ENCODE data around the gene PLD5. TPM values are rescaled to one million over a fixed set of nuclear protein-coding genes. Genes with fewer than 3 reads are reported as not detected.

Gene PLD5
- total and polyA plus RNA-seq, 2 donors (not counting 3 experiments of a cell fraction or from before 2014, with no cell fraction given) = not detected

DNA sequence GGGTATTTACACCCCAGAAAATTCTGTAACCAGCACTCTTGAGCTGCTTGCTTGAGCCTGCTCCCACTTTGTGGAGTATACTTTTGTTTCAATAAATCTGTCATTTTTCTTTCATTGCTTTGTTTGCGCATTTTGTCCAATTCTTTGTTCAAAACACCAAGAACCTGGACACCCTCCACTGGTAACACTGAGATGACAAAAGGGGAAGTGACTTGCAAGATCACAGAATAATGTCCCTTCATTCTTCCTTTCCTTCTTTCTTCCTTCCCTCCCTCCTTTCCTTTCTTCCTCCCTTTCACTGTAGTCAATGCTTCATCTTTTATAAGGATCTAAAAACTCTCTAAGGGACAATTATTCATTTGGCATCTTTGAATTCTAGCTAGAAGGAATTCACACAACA is 391.1 kb downstream of the PLD5 start:
- Histone ChIP-seq H3K9me1 (replicated peaks; ENCODE audit: control insufficient read depth, extremely low read depth, insufficient read depth, low read length) (no peaks in the 10 kb centered on the region), H3K4me2 (ENCODE audit: insufficient read depth, low read length) (no peak overlapping the region), H3K9me3 (replicated peaks; ENCODE audit: control insufficient read depth, insufficient read depth, low read length) (no peaks in the 10 kb centered on the region), H3K4me1 (ENCODE audit: control insufficient read depth, extremely low read depth, insufficient read depth, low read length) (no peaks in the 10 kb centered on the region), H4K20me1 (replicated peaks; ENCODE audit: control insufficient read depth, extremely low read depth, insufficient read depth, low read length) (no peaks in the 10 kb centered on the region), H3K9ac (replicated peaks; ENCODE audit: extremely low read depth, insufficient read depth, low read length) (no peak overlapping the region), H3K27ac (ENCODE audit: insufficient read depth, low read depth, low read length) (no peak overlapping the region), H3K4me3 (replicated peaks in 1 of 3; ENCODE audit: insufficient read depth in 1 of 3, low read depth in 1 of 3, low read length in 3 of 3) (no peak overlapping the region), H3K36me3 (ENCODE audit: control insufficient read depth in 2 of 2, extremely low read depth in 1 of 2, insufficient read depth in 2 of 2, low read length in 2 of 2) (no peaks in the 10 kb centered on the region), H3K27me3 (ENCODE audit: control insufficient read depth in 2 of 2, insufficient read depth in 2 of 2, low read length in 2 of 2) (no peaks in the 10 kb centered on the region), H2AFZ (ENCODE audit: low read depth, low read length) (no peak overlapping the region), H3K79me2 (ENCODE audit: control insufficient read depth, insufficient read depth, low read length) (no peaks in the 10 kb centered on the region)
- ChIA-PET POLR2A (no interaction called here), CTCF (no interaction called here)
- no TSS peak for BruUV-seq (replicated peaks)
- intact Hi-C loops (cut with micrococcal nuclease) = no loop called here
- no peak for FAIRE-seq
- no peak for DNase-seq (ENCODE audit: low read depth, low spot score)
- TF ChIP-seq FOS (IDR thresholded peaks at IDR 0.05; ENCODE audit: borderline replicate concordance, insufficient read depth, low read length) (no peak), EZH2 (IDR thresholded peaks at IDR 0.05; ENCODE audit: borderline replicate concordance, low read depth, low read length, severe bottlenecking) (no peak), POLR2A (IDR thresholded peaks at IDR 0.05; ENCODE audit: low read depth, low read length) (no peak), JUN (IDR thresholded peaks at IDR 0.05; ENCODE audit: borderline replicate concordance, insufficient read depth, insufficient read length, low read depth) (no peak)
- dilution Hi-C loops (cut with MboI; ENCODE audit: extremely low pct_ligation_motif_present, low sequenced_read_pairs) = no loop called here

DNA sequence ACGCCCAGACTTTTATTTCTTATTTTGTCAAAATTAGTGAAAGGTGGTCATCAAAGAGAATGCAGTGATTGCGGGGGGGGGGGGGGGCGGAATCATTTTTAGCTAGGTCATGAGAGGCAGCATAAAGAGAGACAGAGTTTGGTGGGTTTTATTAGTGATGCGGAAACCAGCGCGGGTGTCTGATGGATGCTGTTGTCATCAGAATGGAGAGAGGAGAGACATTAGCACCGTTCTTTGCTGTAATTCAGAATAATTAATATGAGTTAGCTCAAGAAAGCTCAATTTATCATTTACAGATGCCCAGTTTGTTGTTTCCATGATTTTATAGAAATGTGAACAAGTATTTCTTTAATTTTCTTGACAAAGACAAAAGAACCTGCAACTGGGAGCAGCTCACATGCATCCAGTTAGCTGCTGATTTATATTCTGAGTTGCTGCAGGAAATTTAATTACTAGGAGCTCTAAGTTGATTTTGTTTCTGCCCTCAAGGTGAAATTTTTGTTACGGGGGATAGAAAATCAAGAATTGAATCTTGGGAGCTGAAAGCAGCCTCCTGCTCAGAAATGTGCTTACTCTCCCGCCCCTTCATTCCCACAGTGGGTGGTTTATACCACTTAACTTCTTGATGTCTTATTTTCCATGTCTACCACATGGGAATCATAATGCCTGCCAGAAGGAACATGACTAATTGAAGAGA is 392.2 kb downstream of the PLD5 start:
- Histone ChIP-seq H4K20me1 (replicated peaks; ENCODE audit: control insufficient read depth, extremely low read depth, insufficient read depth, low read length) (no peaks in the 10 kb centered on the region), H3K4me3 (replicated peaks in 1 of 3; ENCODE audit: insufficient read depth in 1 of 3, low read depth in 1 of 3, low read length in 3 of 3) (no peak overlapping the region), H3K9ac (replicated peaks; ENCODE audit: extremely low read depth, insufficient read depth, low read length) (no peak overlapping the region), H2AFZ (ENCODE audit: low read depth, low read length) (no peak overlapping the region), H3K27ac (ENCODE audit: insufficient read depth, low read depth, low read length) (no peak overlapping the region), H3K4me2 (ENCODE audit: insufficient read depth, low read length) (no peak overlapping the region), H3K27me3 (ENCODE audit: control insufficient read depth in 2 of 2, insufficient read depth in 2 of 2, low read length in 2 of 2) (no peaks in the 10 kb centered on the region), H3K79me2 (ENCODE audit: control insufficient read depth, insufficient read depth, low read length) (no peaks in the 10 kb centered on the region), H3K4me1 (ENCODE audit: control insufficient read depth, extremely low read depth, insufficient read depth, low read length) (no peaks in the 10 kb centered on the region), H3K36me3 (ENCODE audit: control insufficient read depth in 2 of 2, extremely low read depth in 1 of 2, insufficient read depth in 2 of 2, low read length in 2 of 2) (no peaks in the 10 kb centered on the region), H3K9me1 (replicated peaks; ENCODE audit: control insufficient read depth, extremely low read depth, insufficient read depth, low read length) (no peaks in the 10 kb centered on the region), H3K9me3 (replicated peaks; ENCODE audit: control insufficient read depth, insufficient read depth, low read length) (no peaks in the 10 kb centered on the region)
- TF ChIP-seq MYC (IDR thresholded peaks at IDR 0.05; ENCODE audit: low read depth, low read length) (no peak), EZH2 (IDR thresholded peaks at IDR 0.05; ENCODE audit: borderline replicate concordance, low read depth, low read length, severe bottlenecking) (no peak), GATA2 (IDR thresholded peaks at IDR 0.05; ENCODE audit: insufficient read depth, insufficient read length, low read depth, low read length) (no peak), JUN (IDR thresholded peaks at IDR 0.05; ENCODE audit: borderline replicate concordance, insufficient read depth, insufficient read length, low read depth) (no peak)
- TF ChIP-seq, protein P1, sequence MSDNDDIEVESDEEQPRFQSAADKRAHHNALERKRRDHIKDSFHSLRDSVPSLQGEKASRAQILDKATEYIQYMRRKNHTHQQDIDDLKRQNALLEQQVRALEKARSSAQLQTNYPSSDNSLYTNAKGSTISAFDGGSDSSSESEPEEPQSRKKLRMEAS (IDR thresholded peaks at IDR 0.05; ENCODE audit: insufficient read depth, insufficient read length) = no peak
- dilution Hi-C loops (cut with MboI; ENCODE audit: extremely low pct_ligation_motif_present, low sequenced_read_pairs) = no loop called here
- CTCF ChIA-PET = no interaction called here
- FAIRE-seq (no peak), DNase-seq (ENCODE audit: low read depth, low spot score) (no peak)
- POLR2A ChIA-PET = no interaction called here
- intact Hi-C loops (cut with micrococcal nuclease) = no loop called here
- BruUV-seq (replicated peaks) = no TSS peak

Measured in endothelial cell of umbilical vein (primary cell).